Astrocyte of the cerebellum (primary cell): ENCODE data around the gene VN1R5.

Experiments used
- DNase-seq: peaks from one replicate; pipeline ENCODE4 v3.0.0-alpha.2; 2011; ENCODE audit warnings: low read depth
- H3K4me3 ChIP-seq: 2 replicates; pipeline ENCODE4 v1.5.1; 2011; ENCODE audit warnings: mild to moderate bottlenecking, low read depth, low read length, moderate library complexity
- in situ Hi-C: cut with HindIII; loops from 2 replicates; pipeline ENCODE4 v1.10.0; 2017; ENCODE audit warnings: low sequenced_read_pairs
- TF ChIP-seq, protein P1 (sequence below): IDR thresholded peaks from 2 replicates; pipeline ENCODE4 v1.5.1; 2012; ENCODE audit warnings: low read length, low read depth, moderate library complexity, mild to moderate bottlenecking; ENCODE audit errors: missing control alignments

VN1R5 gene

DNA sequence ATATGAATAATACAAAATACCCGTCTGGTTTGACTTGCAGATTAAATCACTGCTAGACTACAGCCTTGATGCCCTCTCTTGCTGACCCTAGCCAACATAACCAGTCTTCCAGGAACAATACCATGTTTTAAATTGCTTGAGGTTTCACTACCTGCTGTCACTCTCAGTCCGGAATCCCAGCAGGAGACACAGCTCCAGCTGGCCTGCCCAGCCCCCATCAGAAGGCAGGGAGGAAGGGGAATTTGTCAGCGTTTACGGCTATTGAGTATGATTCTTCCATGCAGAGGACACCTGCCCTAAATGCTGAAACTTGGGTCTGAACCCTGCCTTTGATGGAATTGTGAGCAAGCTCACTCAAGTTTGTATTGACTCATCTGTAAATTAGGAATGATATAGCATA, 42.8 kb downstream of the VN1R5 start:
- in situ Hi-C loops, result no loop called here
- TF ChIP-seq, protein P1, sequence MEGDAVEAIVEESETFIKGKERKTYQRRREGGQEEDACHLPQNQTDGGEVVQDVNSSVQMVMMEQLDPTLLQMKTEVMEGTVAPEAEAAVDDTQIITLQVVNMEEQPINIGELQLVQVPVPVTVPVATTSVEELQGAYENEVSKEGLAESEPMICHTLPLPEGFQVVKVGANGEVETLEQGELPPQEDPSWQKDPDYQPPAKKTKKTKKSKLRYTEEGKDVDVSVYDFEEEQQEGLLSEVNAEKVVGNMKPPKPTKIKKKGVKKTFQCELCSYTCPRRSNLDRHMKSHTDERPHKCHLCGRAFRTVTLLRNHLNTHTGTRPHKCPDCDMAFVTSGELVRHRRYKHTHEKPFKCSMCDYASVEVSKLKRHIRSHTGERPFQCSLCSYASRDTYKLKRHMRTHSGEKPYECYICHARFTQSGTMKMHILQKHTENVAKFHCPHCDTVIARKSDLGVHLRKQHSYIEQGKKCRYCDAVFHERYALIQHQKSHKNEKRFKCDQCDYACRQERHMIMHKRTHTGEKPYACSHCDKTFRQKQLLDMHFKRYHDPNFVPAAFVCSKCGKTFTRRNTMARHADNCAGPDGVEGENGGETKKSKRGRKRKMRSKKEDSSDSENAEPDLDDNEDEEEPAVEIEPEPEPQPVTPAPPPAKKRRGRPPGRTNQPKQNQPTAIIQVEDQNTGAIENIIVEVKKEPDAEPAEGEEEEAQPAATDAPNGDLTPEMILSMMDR, result no peak
- H3K4me3 ChIP-seq, result no peak overlapping the region
- no peak for DNase-seq

DNA sequence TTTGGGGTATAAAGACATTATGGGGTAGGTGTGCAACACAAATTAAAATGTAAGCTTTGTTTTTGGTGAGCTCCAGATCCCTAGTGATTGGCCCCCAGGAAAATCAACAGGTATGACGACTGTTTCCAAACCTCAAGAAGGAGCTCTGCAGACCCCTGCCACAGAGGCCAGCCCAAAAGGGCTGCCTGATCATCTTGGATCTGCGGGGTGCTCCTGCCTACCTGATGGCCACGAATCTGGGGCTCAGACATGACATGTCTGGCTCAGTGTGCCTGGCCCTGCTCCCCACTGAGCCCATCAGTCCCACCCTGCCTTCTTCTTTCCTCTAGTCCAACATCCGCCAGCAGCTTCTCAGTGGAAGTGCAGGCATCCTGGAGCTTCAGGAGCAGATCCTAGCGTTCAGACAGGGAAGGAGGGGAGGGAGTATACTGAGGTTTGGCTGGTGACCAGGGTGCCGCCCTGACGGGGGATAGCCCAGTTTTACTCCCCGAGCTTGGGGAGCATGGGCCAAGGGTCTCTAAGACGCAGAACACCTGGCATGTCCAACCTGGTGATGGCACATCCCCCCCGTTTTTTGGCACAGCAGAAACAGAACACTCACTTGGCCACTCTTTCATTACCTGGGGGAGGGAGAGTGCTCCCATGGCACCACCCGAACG, 44.0 kb downstream of the VN1R5 start:
- TF ChIP-seq, protein P1, result no peak
- H3K4me3 ChIP-seq, result no peak overlapping the region
- in situ Hi-C loops, result no loop called here
- no peak for DNase-seq

DNA sequence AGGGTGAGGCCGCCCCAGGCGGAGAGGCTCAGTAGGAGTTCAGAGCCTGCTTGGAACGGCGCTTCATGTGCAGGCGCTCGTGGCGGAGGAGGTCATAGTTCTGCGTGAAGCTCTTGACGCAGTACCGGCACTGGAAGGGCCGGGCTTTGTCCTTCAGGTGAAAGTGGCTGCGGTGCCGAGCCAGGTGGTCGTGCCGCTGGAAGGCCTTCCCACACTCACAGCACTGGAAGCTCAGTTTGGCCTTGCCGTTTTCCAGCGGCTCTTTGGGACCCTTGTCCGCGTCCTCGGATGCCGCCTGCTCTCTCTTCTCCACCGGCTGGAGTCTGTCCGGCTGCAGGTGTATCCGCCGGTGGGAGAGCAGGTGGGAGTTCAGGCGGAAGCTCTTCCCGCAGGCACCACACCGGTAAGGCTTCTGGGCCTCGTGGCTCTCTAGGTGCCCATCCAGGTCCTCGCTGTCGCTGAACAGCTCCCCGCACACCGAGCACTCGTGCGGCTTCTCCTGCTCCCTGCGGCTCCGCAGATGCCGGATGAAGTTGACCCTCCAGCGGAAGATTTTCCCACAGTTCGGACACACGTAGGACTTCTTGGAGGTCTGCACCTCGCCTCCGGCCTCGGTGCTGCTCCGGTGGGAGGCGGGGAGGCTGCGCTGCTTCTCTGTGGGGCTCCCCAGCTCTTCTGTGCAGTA, 44.8 kb downstream of the VN1R5 start:
- no peak overlapping the region for H3K4me3 ChIP-seq
- in situ Hi-C loops, result no loop called here
- TF ChIP-seq, protein P1, result no peak

DNA sequence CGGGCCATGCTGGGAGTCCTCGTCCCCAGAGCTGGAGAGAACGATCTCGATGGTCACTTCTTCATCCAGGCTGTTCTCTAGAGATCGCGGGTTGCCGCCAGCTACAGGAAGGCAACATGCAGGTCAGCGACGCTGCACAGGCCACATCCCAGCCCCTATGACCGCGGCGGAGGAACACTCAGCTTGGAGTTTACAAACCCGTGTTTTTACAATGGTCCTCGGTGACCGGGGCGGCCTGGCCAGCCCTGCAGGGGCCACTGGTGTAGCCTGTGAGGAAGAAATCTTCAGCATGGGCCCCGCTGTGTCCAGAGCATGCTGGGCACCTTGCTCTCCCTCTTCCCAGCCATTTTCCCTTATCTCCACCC, 45.3 kb downstream of the VN1R5 start:
- H3K4me3 ChIP-seq, result no peak overlapping the region
- TF ChIP-seq, protein P1, result no peak
- in situ Hi-C loops, result no loop called here
- DNase-seq, result no peak

More for the DNA sequence above, 44.8 kb downstream of the VN1R5 start:
- DNase-seq, result no peak

DNA sequence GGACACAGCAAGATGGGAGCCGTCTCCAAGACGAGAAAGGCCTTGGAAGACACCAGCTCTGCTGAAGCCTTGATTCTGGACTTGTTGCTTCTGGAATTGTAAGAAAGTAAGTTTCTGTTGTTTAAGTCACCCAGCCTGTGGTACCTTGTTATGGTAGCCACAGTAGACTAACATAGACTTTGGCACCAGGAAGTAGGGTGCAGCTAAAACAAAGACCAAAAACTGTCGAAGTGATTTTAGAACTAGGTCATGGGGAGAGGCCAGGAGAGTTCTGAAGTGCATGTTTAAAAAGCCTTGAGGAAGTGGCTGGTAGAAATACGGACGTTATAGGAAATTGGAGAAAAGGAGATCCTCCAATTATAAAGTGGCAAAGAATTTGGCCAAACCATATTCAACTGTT, 47.3 kb downstream of the VN1R5 start:
- in situ Hi-C loops, result no loop called here
- no peak for DNase-seq
- TF ChIP-seq, protein P1, result no peak
- no peak overlapping the region for H3K4me3 ChIP-seq

DNA sequence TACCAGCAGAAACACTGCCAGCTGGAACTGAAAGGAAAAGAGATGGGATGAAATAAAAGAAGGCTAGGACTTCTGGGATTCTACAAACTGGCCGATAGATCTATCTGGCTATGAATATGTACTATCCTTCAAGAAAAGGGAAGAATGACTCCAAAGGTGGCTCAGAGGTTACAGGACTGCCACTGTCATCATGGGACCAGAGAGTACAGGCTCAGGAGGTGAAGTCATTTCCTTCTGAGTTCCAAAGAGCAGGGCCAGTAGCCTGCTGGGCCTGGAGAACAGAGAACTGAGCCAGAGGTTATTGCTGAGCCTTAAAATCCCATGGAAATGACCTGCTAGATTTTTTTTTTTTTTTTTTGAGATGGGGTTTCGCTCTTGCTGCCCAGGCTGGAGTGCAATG, 48.2 kb downstream of the VN1R5 start:
- in situ Hi-C loops, result no loop called here
- TF ChIP-seq, protein P1, result no peak
- H3K4me3 ChIP-seq, result no peak overlapping the region
- no peak for DNase-seq
